Skeletal muscle tissue (tissue), 4 donors: ENCODE data around the gene SLC25A43. TPM values are rescaled to one million over a fixed set of nuclear protein-coding genes. Genes with fewer than 3 reads are reported as not detected.

ENCODE experiments used
- H3K27ac ChIP-seq: one replicate; pipeline ENCODE4 v1.7.0; 2013; ENCODE audit warnings: mild to moderate bottlenecking, low read depth, low read length, inconsistent platforms
- H3K27me3 ChIP-seq, 3 donors: one replicate each; pipeline ENCODE4 v1.7.0; 2013; ENCODE audit warnings: low read length in 3 of 3; ENCODE audit not compliant: control insufficient read depth in 3 of 3, insufficient read depth in 3 of 3
- H3K36me3 ChIP-seq, 3 donors: one replicate each; pipeline ENCODE4 v1.7.0; 2013; ENCODE audit warnings: low read length in 3 of 3; ENCODE audit not compliant: control insufficient read depth in 3 of 3, insufficient read depth in 3 of 3
- H3K4me1 ChIP-seq, 3 donors: one replicate each; pipeline ENCODE4 v1.7.0; 2013; ENCODE audit warnings: low read length in 3 of 3, mild to moderate bottlenecking in 3 of 3; ENCODE audit not compliant: control insufficient read depth in 3 of 3, insufficient read depth in 3 of 3
- H3K4me3 ChIP-seq, 3 donors: one replicate each; pipeline ENCODE4 v1.7.0; 2013; ENCODE audit warnings: low read length in 3 of 3
- H3K9ac ChIP-seq, 3 donors: one replicate each; pipeline ENCODE4 v1.7.0; 2013; ENCODE audit warnings: low read length in 3 of 3, mild to moderate bottlenecking in 3 of 3, moderate library complexity in 2 of 3, low read depth in 1 of 3
- H3K9me3 ChIP-seq, 3 donors: one replicate each; pipeline ENCODE4 v1.7.0; 2013; ENCODE audit warnings: low read length in 3 of 3; ENCODE audit not compliant: control insufficient read depth in 3 of 3
- total RNA-seq: library from RNA; depleted of rRNA; stranded (reverse); fragments of >200 nt; gene quantifications from one replicate; pipeline ENCODE4 v1.2.3, GENCODE V29; 2014
- donor health status: Osteomylitis.

The SLC25A43 gene
- total RNA-seq, 1 donor from 2014 or later, result 6.3 TPM

DNA sequence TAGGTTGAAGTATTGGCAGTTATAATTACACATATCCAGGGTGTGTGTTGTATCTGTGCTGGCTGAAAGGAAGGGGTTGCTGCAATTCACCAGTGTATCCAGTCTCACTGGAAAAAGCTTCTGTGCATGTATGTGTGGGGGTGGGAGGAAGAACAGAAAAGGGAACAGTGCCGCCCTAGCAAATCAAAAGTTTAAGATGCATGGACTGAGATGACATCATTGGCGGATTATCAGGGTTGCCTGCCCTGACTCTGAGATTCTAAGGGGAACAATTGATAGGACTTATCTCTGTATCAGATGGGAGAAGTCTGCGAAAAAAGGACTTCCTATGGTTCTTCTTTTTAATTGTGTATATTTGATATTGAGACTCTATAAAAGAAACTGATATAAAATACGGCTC is 3.5 kb downstream of the SLC25A43 start:
- Histone ChIP-seq H3K27ac (no peak overlapping the region), H3K9ac (no peak overlapping the region), H3K9me3 (no peaks in the 10 kb centered on the region), H3K27me3 (peaks cover 0 to 15% (median 0%) of the 10 kb centered on the region in 3 donors), H3K36me3 (no peaks in the 10 kb centered on the region), H3K4me3 (no peak overlapping the region), H3K4me1 (peaks cover 0 to 2% (median 0%) of the 10 kb centered on the region in 3 donors)

DNA sequence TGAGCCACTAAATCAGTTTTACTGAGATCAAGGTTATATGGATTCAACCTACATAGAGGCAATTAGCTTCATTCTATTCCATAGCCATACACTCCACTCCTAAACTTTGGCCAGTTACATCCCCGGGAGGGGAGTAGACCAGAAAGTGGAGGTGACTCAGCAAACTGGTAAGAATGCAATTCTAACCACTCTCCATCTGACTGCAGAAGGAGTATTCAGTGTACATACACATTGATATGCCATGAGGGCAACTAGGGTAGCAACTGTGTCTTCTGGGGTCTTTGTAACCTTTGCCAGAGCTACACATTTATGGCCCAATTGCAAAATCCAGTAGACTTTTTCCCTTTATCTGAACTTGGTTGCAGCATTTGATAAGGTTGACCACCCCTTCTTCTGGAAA is 7.6 kb downstream of the SLC25A43 start:
- Histone ChIP-seq H3K27me3 (no peaks in the 10 kb centered on the region), H3K9ac (no peak overlapping the region), H3K9me3 (no peaks in the 10 kb centered on the region), H3K27ac (no peak overlapping the region), H3K4me3 (no peak overlapping the region), H3K36me3 (no peaks in the 10 kb centered on the region), H3K4me1 (no peaks in the 10 kb centered on the region)

DNA sequence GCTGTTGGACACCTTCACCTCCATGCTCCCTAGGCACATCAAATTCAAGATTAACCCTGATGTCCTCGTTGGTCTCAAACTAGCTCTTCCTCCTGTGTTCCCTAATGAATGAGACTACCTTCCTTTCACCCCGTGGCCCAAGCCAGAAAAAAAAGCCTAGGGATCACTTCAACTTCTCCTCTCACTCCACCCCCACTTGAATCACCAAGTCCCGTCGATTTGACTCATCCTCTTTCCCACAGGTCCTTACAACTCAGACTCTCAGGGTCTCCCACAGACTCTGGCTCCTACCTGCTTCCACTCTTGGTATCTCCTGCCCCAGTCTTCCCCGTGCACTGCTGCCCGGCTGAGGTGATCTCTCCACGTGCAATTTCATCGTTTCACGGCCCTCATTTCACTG is 8.5 kb downstream of the SLC25A43 start:
- Histone ChIP-seq H3K9ac (no peak overlapping the region), H3K27ac (no peak overlapping the region), H3K36me3 (no peaks in the 10 kb centered on the region), H3K27me3 (no peaks in the 10 kb centered on the region), H3K4me1 (no peaks in the 10 kb centered on the region), H3K9me3 (no peaks in the 10 kb centered on the region), H3K4me3 (no peak overlapping the region)

DNA sequence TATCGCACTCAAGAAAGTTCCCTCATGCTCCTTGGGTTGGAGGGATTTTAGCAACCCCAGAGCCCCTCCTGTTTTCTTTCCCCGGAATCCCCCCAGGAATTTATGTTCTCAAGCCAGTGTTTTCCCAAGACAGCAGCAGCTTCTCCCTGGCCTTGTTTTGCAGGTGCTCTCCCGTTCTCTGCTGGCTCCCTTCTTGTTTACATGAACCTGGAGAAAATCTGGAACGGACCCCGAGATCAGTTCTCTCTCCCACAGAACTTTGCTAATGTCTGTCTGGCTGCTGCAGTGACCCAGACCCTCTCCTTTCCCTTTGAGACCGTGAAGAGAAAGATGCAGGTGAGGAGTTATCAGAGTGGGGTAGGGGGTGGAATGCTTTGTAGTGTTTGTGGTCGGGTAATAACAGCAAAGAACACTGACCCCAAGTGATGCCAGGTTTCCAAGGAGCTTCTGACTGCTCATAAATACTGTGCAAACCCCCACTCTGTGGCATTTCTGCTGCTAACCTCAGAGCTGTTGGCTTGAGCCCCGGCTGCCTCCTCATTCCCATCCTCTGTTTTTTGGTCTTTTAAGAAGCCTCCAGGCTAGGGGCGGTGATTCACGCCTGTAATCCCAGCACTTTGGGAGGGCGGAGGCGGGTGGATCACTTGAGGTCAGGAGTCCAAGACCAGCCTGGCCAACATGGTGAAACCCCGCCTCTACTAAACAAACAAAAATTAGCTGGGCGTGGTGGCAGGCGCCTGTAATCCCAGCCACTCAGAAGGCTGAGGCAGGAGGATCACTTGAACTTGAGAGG is 11.1 kb downstream of the SLC25A43 start:
- no peaks in the 10 kb centered on the region for H3K4me1 ChIP-seq
- H3K27ac ChIP-seq, result no peak overlapping the region

DNA sequence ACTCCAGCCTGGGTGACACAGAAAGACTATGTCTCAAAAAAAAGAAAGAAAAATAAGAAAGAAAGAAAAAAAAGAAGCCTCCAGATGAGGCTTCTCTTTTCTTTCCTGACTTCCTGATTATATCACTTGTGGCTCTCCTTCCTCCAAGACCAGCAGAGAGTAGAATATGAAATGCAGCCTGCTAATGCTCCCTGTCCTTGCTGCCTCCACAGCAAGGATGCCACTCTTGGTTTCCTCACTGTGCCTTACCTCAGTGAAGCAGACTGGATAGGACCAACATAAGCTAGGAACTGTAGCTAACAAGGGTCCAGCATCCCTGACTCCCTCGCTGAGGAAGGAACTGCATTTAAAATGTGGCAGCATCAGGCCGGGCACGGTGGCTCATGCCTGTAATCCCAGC is 11.7 kb downstream of the SLC25A43 start:
- Histone ChIP-seq H3K4me3 (no peak overlapping the region), H3K9ac (no peak overlapping the region), H3K4me1 (no peaks in the 10 kb centered on the region), H3K9me3 (no peaks in the 10 kb centered on the region), H3K27me3 (no peaks in the 10 kb centered on the region), H3K36me3 (no peaks in the 10 kb centered on the region), H3K27ac (no peak overlapping the region)

More for the DNA sequence above, 11.1 kb downstream of the SLC25A43 start:
- Histone ChIP-seq H3K27me3 (no peaks in the 10 kb centered on the region), H3K9me3 (no peaks in the 10 kb centered on the region), H3K36me3 (no peaks in the 10 kb centered on the region), H3K9ac (no peak overlapping the region), H3K4me3 (no peak overlapping the region)

DNA sequence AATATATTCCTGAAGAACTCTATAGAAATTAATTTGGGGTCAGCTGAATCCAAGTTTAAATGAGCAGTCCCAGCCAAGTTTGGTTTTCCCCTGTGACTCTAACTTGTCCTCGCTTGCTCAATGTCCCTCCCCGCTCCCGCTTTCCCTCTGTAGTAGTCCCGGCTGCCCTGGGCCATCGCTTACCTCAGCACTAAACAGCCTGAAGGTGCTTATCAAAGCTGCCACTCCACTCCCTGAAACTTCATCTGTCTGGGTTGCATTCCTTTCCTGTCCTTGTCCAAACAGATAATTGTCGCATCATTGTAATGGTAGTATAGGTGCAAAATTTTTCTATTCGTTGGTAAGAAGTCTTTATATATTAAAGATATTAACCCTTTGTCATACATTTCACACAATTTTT is 12.8 kb downstream of the SLC25A43 start:
- Histone ChIP-seq H3K9ac (no peak overlapping the region), H3K4me3 (no peak overlapping the region), H3K27ac (no peak overlapping the region), H3K27me3 (no peaks in the 10 kb centered on the region), H3K4me1 (no peaks in the 10 kb centered on the region), H3K9me3 (no peaks in the 10 kb centered on the region), H3K36me3 (no peaks in the 10 kb centered on the region)

DNA sequence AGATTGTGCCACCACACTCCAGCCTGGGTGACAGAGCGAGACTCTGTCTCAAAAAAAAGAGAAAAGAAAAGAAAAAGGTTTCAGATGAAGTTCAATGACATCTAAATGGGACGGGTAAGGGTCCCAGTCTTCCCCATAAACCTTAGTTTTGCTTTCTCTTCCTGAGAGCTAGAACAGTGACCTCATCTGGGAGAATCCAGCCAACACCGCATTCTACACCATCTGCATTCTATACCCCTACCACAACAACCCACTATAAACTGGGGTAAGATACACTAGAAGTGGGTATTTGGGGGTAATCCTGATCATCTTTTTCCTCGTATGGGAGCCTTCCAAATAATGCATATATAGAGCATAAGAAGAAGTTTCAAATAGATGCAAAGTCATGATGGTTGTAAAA is 18.2 kb downstream of the SLC25A43 start:
- H3K4me1 ChIP-seq, result no peaks in the 10 kb centered on the region
- H3K9ac ChIP-seq, result no peak overlapping the region
- H3K9me3 ChIP-seq, result no peaks in the 10 kb centered on the region
- H3K36me3 ChIP-seq, result no peaks in the 10 kb centered on the region
- no peak overlapping the region for H3K27ac ChIP-seq
- H3K4me3 ChIP-seq, result no peak overlapping the region
- no peaks in the 10 kb centered on the region for H3K27me3 ChIP-seq

DNA sequence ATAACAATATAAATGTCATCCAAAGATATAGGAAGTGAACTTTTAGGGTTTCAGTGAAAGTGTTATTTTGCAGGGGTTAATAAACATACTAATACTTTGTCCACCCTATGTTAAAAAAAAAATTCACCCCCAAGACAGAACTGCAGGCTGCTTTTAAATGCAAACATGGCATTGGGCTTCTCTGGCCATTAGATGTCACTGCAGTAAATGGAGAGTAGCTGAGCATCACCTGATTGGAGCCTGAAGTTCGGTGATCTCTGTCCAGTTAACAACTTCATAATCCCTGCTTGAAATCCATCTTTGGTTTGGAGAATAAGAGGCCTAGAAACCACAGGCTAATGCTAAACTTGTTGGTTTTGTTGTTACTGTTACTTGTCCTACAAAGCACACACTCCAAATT is 18.7 kb downstream of the SLC25A43 start:
- H3K27me3 ChIP-seq, result no peaks in the 10 kb centered on the region
- no peak overlapping the region for H3K27ac ChIP-seq
- H3K9me3 ChIP-seq, result no peaks in the 10 kb centered on the region
- no peak overlapping the region for H3K9ac ChIP-seq
- no peaks in the 10 kb centered on the region for H3K36me3 ChIP-seq
- H3K4me1 ChIP-seq, result no peaks in the 10 kb centered on the region
- H3K4me3 ChIP-seq, result no peak overlapping the region

DNA sequence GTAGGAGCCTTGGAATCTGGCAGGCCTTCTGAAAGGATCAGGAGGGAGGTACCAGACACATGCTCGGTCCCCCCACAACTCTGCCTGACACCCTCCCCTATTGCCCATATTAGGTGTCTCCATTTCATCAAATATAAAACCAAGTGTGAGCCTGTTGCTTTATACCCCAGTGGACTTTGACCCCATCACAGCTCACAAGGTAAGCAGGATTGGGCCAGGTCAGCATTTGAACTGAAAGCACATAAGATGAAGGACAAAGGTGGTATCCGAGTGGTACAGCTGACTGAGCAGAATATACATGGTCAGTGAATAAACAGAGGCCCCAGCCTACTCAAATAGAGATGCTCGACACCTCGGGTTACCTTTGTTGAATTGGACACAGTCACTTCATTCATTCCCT is 20.0 kb downstream of the SLC25A43 start:
- Histone ChIP-seq H3K36me3 (no peaks in the 10 kb centered on the region), H3K9ac (no peak overlapping the region), H3K27ac (no peak overlapping the region), H3K4me1 (no peaks in the 10 kb centered on the region), H3K4me3 (no peak overlapping the region), H3K9me3 (no peaks in the 10 kb centered on the region), H3K27me3 (no peaks in the 10 kb centered on the region)

DNA sequence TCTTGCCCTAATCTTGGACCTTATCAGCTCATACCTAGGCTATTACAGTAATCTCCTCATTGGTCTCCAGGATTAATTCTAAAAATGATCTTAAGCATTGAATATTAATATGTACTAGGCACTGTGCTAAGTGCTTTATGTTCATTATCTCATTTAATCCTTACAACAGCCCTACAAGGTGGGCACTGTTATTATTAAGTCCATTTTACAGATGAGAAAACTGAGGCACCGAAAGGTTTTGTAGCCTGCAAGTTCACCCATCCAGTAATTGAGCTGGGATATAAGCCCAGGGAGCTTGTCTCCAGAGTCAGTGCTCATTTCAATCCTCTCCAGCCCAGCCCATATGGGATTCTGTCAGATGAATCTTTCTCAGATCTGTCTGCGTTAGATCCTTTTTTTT is 20.8 kb downstream of the SLC25A43 start:
- H3K9ac ChIP-seq, result no peak overlapping the region
- H3K4me3 ChIP-seq, result no peak overlapping the region
- H3K27ac ChIP-seq, result no peak overlapping the region
- no peaks in the 10 kb centered on the region for H3K27me3 ChIP-seq
- no peaks in the 10 kb centered on the region for H3K9me3 ChIP-seq
- H3K36me3 ChIP-seq, result no peaks in the 10 kb centered on the region
- no peaks in the 10 kb centered on the region for H3K4me1 ChIP-seq
